ENCODE data around the gene MIB1. TPM values are rescaled to one million over a fixed set of nuclear protein-coding genes. Genes with fewer than 3 reads are reported as not detected.

MIB1 gene
- total RNA-seq, 4 donors from 2014 or later, result 25.9 to 121 (median 64.1) TPM

DNA sequence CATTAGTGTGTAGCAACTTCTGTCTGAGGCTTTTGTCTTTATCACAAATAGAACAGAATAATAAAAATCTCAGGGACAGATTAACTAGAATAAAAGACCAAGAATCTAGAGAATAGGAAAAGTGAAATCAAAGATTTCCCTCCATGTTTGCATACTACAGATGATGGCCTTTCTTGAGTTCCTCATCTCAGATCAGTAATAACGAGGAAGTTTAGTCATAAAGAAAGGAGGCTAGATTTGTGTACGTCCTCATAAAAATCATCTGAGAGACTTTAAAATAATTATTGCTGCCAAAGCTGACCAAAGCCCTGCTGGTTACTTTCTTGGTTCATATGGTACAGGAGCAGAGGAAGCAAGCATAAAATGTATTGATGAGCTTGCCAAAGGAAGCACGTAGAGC lies 117.3 kb downstream of the MIB1 start:
- no peaks in the 10 kb centered on the region for H3K4me1 ChIP-seq
- H3K27me3 ChIP-seq, result no peaks in the 10 kb centered on the region
- H3K9me3 ChIP-seq, result no peaks in the 10 kb centered on the region
- DNase-seq, result no peak
- no peaks in the 10 kb centered on the region for H3K36me3 ChIP-seq
- no peak overlapping the region for H3K27ac ChIP-seq
- no peak overlapping the region for H3K4me3 ChIP-seq
- TF ChIP-seq, protein P1, sequence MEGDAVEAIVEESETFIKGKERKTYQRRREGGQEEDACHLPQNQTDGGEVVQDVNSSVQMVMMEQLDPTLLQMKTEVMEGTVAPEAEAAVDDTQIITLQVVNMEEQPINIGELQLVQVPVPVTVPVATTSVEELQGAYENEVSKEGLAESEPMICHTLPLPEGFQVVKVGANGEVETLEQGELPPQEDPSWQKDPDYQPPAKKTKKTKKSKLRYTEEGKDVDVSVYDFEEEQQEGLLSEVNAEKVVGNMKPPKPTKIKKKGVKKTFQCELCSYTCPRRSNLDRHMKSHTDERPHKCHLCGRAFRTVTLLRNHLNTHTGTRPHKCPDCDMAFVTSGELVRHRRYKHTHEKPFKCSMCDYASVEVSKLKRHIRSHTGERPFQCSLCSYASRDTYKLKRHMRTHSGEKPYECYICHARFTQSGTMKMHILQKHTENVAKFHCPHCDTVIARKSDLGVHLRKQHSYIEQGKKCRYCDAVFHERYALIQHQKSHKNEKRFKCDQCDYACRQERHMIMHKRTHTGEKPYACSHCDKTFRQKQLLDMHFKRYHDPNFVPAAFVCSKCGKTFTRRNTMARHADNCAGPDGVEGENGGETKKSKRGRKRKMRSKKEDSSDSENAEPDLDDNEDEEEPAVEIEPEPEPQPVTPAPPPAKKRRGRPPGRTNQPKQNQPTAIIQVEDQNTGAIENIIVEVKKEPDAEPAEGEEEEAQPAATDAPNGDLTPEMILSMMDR (IDR thresholded peaks at IDR 0.05), result no peak
- no peak for TF ChIP-seq POLR2A (IDR thresholded peaks at IDR 0.05)
- intact Hi-C loops (cut with DNase I; ENCODE audit: low total_unique reads), result no loop called here

DNA sequence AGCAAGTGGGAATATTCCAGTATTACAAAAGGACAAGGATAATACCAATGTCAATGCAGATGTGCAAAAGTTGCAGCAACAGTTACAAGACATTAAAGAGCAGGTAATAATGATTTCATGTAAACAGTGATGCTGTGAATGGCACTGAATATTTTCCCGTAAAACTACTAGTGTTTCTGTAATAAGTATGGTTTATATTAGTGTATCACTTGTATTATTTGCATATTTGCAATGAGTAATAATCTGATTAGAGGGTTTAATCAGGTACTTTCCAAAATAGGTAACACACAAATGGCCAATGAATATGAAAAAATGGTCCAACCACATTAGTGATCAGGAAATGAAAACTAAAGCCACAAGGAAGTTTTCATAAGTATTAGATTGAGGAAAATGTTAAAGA lies 118.0 kb downstream of the MIB1 start:
- Histone ChIP-seq H3K36me3 (no peaks in the 10 kb centered on the region), H3K4me3 (no peak overlapping the region), H3K9me3 (no peaks in the 10 kb centered on the region), H3K27me3 (no peaks in the 10 kb centered on the region), H3K27ac (no peak overlapping the region), H3K4me1 (no peaks in the 10 kb centered on the region)
- TF ChIP-seq, protein P1 (IDR thresholded peaks at IDR 0.05), result no peak
- TF ChIP-seq POLR2A (IDR thresholded peaks at IDR 0.05), result no peak
- intact Hi-C loops (cut with DNase I; ENCODE audit: low total_unique reads), result no loop called here
- DNase-seq, result no peak

DNA sequence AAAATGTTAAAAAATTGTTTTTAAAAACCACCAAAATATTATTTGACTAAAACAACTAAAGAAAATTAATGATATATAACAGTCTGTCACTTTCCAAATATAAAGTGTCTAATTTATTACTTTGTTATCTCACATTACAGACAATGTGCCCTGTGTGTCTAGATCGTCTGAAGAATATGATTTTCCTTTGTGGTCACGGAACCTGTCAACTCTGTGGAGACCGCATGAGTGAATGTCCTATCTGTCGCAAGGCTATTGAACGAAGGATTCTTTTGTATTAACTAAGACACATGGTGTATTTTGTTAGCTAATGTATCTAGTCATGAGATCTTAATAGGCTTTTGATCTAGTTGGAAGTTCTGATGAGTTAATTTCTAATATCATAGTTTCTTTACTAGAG lies 123.8 kb downstream of the MIB1 start:
- no peaks in the 10 kb centered on the region for H3K36me3 ChIP-seq
- no peak for DNase-seq
- no peaks in the 10 kb centered on the region for H3K9me3 ChIP-seq
- H3K4me3 ChIP-seq, result no peak overlapping the region
- TF ChIP-seq, protein P1 (IDR thresholded peaks at IDR 0.05), result no peak
- TF ChIP-seq POLR2A (IDR thresholded peaks at IDR 0.05), result no peak
- intact Hi-C loops (cut with DNase I; ENCODE audit: low total_unique reads), result no loop called here
- H3K27me3 ChIP-seq, result no peaks in the 10 kb centered on the region
- no peaks in the 10 kb centered on the region for H3K4me1 ChIP-seq
- no peak overlapping the region for H3K27ac ChIP-seq

DNA sequence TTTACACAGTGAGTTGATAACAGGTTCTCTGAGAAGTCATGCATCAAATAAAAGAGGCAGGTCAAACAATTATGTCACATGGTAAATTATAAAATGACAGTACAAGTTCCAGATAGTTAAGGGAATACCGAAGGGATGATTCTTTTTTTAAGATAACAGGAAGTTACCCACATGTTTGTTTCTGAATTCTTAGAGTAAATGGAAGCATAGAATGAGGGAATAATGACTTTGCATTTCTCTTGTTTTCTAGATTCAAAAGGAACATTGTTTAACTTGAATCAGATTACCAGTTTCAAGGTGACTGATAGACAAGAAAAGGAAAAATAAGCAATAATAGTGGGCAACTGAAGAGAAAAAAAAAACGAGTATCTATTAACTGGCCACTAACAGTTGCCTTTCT lies 124.5 kb downstream of the MIB1 start:
- Histone ChIP-seq H3K4me1 (no peaks in the 10 kb centered on the region), H3K9me3 (no peaks in the 10 kb centered on the region), H3K27me3 (no peaks in the 10 kb centered on the region), H3K27ac (no peak overlapping the region), H3K36me3 (no peaks in the 10 kb centered on the region), H3K4me3 (no peak overlapping the region)
- TF ChIP-seq, protein P1 (IDR thresholded peaks at IDR 0.05), result no peak
- no peak for TF ChIP-seq POLR2A (IDR thresholded peaks at IDR 0.05)
- no peak for DNase-seq
- intact Hi-C loops (cut with DNase I; ENCODE audit: low total_unique reads), result no loop called here

DNA sequence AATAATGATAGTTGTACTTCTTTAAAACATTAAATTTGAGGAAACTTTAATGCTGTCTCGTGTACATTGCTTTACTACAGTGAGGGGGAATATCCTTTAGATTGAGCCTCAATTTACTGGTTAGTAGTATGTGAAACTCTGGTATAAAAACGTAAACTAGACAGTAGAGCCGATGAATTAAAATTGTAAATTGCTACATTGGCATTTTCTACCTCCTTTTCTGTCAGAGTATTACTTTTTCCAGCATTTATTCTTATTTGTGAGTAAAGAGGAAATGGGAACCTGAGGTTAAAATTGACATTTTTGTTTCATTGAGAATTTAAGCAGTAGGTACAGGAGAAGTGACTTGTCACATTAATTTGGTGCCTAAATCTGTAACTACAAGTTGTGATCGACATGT lies 128.2 kb downstream of the MIB1 start:
- no peak for TF ChIP-seq POLR2A (IDR thresholded peaks at IDR 0.05)
- TF ChIP-seq, protein P1 (IDR thresholded peaks at IDR 0.05), result no peak
- intact Hi-C loops (cut with DNase I; ENCODE audit: low total_unique reads), result no loop called here
- H3K4me1 ChIP-seq, result no peaks in the 10 kb centered on the region
- no peaks in the 10 kb centered on the region for H3K9me3 ChIP-seq
- no peak overlapping the region for H3K27ac ChIP-seq
- no peak overlapping the region for H3K4me3 ChIP-seq
- DNase-seq, result no peak
- no peaks in the 10 kb centered on the region for H3K27me3 ChIP-seq
- no peaks in the 10 kb centered on the region for H3K36me3 ChIP-seq
